SW 1271 (cell line): ENCODE data around the gene STARD6.
"Not testable (repeated sequence)": the region's sequence is repeated elsewhere in the genome, so short reads cannot be mapped to it uniquely, and the experiment has no call there.

ENCODE experiments used
- DNase-seq, 2 experiments: peaks; one replicate each; lab custom pipeline; 2025; lab: John Stamatoyannopoulos, UW

STARD6 gene, protein sequence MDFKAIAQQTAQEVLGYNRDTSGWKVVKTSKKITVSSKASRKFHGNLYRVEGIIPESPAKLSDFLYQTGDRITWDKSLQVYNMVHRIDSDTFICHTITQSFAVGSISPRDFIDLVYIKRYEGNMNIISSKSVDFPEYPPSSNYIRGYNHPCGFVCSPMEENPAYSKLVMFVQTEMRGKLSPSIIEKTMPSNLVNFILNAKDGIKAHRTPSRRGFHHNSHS

DNA sequence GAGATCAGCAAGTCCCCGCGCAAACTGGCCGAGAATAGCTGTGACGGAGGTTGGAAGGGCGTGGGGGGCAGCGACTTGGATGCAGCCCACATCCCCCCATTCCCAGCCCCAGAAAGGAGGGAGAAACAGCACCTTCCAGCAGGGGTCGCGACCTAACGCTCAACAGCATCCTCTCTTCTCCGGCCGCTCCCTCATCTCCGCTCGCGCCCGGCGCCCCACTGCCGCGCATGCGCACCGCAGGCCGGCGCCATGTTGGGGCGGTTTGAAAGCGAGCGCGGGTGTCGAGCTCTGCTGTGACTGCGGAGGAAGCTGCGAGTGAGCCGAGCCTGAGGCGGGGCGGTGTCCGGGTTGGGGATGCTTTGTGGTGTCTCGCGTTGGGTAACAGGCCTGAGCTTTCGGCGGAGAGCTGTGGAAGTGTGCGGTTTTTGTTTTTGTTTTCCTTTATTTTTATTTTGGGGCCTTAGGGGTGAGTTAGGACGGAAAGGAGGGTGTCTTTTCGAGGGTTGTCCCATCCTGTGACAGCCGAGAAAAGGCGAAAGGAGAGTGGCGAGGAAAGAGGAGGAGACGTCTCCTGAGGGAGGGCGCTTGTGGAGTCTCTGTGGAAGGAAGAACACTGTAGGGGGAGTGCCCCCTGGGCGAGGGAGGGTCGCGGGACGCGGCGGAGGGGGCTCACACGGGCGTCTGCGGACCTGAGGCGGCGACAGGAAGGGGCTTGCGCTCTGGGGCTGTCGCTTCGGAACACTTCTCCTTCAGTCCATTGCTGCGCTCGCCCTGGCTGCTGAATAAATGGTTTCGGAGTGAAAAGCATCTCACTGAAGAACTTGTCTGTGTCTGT lies at the start of gene STARD6, which contains the start of gene C18orf54:
STARD6 (minus strand) TSS at position 199 of the 835 bp plus-strand sequence. CDS start 3,285 bp downstream, outside the sequence.
C18orf54 (plus strand) TSS at position 247 of the 835 bp plus-strand sequence. CDS start 2,667 bp downstream, outside the sequence.
- DNase-seq = peak; percentile 76 to 88

DNA sequence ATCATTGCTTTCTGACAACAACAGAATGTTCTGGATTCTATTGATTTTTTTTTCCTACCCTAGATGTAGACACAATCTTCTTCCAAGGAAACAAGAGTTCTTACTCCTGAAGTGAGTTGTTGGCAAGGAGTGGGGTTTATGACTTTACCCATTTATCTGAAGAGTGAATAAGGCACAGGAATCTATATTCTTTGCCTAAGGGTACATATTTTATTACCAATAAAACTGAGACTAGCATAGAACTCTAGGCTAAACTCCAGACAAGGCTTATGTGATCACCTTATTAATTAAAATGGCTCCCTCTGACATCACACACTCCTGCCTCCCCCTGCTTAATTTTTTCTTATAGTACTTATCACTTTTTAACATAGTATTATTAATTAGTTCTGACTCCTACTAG lies 47.6 kb upstream of the STARD6 start:
- no peak for DNase-seq

DNA sequence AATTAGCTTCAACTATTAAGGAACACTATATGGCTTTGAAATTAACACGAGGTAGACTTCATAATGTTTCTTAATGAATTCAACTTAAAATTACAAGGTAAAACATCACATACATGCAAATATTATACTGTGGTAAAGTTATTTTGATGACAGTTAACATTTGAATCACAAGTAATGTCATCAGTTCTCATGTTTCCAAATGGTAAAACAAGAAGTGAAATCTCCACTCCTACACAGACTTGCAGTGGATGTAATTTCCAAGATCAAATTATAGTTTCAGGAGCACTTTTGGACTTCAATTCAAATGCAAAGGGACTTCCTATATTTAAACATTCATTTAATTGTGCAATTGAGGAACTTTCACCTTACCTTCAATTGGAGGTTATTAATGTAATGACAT lies 39.1 kb upstream of the STARD6 start:
- DNase-seq = no peak

DNA sequence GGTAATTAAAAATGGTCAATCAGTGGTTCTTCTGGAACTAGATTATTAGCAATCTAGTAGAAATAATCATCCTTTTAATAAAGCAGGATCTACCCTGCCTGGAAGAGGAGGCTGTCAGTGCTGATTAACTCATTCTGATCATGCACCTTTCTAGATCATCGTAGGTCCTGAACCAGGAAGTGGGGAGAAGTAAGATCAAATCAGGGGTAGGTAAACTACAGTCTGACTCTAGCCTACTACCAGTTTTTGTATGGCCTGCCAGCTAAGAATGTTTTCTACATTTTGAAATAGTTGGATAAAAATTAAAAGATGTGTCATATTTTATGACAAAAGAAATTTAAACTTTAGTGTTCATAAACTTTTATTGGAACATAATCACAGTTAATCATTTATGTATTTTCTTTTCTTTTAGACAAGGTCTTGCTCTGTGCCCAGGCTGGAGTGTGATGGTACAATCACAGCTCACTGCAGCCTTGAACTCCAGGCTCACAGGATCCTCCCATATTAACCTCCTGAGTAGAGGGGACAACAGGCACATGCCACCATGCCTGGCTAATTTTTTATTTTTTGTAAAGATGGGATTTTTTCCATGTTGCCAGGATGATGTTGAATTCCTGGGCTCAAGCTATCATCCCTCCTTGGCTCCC lies 36.1 kb upstream of the STARD6 start:
- no peak for DNase-seq

DNA sequence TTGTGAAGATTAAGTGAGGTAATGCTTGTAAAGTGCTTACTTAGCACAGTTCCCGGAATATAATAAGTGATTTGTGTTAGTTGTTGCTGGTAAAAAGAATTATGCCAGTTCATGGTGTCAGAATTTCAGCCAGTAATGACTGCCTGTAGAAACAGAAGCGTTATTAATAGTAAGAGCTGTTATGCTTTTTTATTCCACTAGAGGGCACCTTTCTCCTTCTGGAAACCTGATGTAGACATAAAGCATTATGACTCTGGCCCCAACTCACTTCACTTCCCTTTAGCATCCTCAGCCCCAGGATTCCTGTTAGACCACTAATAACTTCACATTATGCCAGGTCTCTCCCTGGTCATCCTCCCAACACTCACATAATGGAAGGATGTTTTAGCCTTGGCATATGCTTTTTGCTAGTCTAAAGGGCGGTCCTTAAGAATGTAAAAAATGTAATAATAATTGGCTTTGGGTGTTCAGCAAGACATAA lies 34.9 kb upstream of the STARD6 start:
- DNase-seq = peak; percentile 9 to 80

DNA sequence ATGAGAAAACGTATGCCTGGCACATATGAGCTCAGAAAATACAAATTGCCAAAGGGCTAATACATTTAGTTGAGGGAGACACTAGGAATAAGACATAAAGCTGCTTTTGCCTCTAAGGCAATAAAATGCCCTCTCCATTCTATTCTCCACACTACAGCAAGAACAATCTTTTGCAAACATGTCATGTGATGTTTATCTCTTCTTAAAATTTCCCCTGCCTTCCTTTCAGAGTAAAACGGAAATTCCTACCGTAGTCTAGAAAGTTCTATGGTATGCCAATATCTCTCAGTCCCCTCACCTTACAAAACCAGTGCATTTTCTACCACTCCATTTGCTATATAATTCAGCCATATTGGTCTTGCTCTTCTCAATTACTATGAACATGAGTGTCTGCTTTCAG lies 33.2 kb upstream of the STARD6 start:
- no peak for DNase-seq

DNA sequence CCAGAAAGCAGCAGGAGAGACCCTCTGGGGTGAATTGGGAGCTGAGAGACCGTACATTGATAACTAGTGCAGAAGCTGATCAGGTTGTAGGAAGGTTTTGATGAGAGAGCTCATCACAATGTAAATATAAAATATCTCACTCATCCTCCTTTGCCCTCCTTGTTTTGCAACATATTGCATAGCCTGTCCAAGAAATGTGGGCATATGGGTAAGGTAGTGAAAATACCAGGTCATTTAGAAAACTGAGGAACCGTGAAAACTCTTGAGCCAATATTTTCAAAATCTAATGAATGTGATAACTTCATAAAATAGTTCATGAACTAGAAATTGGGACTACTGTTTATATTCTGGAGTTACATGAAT lies 31.5 kb upstream of the STARD6 start:
- no peak for DNase-seq

DNA sequence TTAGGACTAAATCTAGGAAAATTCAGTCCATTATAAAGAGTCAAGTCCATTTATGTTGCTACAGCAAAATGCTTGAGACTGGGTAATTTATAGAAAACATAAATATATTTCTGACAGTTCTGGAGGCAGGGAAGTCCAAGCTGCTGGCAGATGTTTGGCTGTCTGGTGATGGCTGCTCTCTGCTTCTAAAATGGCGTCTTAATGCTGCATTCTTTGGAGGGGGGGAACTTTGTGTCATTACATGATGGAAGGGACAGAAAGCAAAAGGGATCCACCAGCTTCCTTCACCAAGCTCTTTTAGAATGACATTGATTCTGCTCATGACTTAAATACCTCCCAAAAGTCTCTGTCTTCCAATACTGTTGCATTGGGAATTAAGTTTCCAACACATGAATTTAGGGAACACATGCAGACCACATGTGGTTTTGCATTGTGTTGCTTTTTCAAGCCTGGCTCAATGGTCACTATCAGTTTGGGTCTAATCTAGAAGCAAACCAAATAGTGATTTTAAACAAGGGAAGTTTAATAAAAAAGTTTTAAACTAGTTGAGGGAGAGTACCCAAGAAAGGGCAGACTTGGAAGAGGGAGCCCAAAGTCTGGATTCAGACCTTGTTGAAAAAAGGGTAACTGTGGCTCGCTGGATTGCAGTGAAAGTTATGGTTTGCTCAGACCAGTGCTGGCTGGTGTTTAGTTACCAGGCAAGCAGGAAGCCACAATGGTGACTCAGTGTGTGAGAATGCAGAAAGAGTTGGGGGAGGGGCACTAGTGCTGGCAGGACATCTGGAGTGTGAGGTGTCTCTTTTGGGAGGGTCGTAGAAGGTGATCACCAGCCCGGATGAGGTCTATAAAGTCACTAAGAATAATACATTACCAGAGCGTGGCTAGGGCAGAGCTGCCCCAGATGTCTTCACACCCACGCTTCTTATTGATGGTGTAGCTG lies 30.8 kb upstream of the STARD6 start:
- peak; percentile 55 to 84 for DNase-seq

DNA sequence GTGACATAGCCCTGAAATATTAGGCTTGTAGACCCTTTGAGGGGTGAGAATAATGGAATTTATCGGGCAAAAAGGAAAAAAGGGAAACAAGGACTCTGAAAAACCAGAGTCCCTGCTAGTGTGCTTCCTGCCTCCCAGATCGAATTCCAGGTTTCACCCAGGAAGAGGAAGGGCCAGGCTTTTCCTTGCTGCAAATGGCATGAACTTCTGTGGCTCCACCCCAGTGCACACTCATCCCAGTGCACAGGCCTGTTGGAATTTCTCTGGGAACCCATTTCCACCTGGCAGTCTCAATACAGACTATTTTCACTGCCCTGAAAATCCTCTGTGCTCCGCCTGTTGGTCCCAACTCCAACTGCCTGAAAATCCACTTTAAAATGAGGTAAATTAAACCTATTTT lies 30.0 kb upstream of the STARD6 start:
- DNase-seq = peak in 1 of 2 experiments; percentile 9

DNA sequence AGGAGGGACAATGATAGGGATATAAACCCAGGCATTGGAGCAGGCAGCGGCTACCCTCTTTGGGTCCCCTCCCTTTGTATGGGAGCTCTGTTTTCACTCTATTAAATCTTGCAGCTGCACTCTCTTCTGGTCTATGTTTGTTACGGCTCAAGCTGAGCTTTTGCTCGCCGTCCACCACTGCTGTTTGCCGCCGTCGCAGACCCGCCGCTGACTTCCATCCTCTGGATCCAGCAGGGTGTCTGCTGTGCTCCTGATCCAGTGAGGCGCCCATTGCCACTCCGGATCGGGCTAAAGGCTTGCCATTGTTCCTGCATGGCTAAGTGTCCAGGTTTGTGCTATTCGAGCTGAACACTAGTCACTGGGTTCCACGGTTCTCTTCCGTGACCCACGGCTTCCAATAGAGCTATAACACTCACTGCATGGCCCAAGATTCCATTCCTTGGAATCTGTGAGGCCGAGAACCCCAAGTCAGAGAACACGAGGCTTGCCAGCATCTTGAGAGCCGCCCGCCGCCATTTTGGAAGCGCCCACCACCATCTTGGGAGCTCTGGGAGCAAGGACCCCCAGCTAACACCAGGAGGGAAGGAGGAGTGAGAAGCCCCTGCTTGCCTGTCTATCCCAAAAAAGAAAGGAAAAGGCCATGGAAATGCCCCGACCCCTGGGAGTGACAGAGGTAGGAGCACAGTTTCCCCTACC lies 29.3 kb upstream of the STARD6 start:
- DNase-seq = not testable (repeated sequence)

DNA sequence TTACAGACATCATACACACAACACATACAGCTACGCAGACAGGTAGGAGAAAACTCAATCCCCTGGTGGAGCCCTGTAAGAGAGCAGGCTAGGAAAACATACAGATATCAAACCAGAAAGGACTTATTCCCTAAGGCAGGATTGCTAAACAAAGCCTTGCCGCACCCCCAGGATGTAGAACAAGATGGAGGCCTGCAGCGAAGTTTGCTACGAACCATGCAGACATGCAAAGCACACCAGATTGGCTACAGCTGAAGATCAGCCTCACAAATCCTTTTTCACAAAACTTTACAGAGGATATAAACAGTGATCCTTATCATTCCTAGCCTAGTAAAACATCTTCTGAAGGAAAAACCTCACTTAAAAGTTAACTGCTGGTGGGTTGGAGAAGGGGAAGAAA lies 28.4 kb upstream of the STARD6 start:
- DNase-seq = no peak

DNA sequence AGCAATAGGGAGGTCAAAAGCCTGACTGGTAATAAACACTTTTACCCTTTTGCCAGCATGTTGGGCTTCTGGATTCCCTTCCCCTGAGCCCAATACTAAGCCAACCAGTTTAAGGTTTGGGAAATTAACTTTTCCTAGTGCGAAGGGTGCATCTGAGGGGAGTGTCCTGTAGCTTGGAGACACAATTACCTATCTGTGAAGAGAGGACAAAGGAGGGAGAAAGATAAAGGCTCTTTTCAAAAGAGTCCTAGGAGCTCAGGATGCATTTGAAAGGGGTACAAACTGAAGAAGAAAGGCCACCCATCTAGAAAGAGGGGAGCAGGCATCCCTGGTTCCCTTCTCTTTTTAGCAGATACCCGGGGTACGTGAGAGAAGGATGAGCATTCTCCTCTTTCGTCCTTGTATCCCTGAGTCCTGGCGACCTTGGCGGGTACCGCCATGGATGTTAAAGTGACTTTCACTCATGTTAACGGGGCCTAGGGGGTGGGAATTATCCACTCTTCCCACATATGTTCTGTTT lies 25.1 kb upstream of the STARD6 start:
- no peak for DNase-seq

DNA sequence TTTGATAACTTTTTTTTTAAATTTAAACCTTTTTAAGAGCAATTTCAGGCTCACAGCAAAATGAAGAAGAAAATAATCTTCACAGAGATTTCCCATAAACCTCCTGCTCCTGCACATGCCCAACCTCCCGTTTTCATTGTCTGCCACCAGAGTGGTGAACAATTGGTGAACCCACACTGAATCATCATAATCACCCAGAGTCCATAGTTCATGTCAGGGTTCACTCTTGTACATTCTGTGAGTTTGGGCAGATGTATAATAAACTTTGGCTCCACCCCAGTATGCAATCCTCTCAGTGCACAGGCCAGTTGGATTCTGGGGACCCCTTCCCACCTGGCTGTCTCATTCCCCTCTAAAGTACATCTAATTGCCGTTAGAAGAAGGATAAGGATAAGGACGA lies 24.4 kb upstream of the STARD6 start:
- no peak for DNase-seq

DNA sequence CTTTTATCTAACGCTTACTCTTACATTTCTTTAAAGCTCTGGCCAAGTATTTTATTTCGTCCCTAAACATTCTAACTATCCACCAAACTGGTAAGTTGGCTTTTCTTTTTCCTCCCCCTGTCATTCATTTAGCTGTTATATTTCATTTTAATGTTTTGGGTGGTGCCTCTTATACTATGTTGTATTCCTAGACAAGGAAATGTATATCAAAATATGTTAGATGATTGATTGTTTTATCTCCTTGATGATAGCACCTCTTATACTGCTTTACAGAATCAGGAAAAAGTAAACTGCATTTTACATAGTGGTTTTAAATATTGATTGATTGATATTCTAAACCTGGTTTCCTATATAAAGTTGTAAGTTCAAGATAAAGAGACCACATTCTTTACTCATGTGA lies 24.0 kb upstream of the STARD6 start:
- no peak for DNase-seq

DNA sequence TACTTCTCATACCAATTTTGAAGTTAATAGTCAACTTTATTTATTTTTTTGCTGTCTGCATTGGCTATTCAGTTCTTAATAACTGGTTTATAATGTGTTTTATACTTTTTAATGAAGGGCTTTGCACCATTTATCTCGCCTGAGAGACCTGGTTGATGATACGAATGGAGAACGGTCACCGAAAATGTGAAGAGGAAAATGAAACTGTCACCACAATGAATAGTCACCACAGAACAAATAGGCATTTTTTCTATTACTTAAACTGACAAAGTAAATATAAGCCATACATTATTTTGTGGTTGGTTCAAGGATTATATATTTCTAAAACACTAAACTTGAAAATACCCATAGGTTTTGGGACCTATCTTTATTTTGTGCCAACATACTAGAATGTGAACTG lies 20.4 kb upstream of the STARD6 start:
- no peak for DNase-seq

DNA sequence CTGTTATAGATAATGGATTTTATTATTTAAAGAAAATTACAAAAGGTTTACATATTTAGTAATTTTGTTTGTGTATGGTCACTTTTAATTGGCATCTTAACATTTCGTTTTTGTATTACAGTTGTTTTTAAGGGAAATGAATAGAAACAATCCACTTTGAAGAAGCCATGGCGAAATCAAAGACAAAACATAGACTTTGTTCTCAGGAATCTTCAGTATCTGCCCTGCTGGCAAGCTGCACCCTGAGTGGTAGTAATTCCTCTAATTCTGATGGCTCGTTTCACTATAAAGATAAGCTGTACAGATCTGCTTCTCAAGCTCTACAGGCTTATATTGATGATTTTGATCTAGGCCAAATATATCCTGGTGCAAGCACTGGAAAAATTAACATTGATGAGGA lies 2.7 kb upstream of the STARD6 start:
- DNase-seq = no peak

DNA sequence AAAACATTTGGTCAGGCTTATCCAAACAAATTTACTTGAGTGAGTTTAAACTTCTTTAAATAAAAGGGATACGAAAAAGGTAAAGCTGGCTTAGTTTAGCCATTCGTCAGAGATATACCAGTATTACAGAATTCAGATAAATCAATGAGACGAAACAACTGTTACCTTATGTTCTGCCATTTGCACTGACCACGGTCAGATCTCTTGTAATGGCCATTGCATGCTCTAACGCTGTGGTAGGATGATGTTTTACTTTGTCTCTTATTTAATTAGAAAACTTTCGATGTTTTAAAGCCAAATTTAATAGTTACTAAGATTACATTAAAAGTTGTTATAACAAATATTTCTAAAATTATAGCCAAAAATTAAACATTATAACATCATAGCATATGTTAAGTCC lies 1.6 kb upstream of the STARD6 start:
- DNase-seq = no peak

DNA sequence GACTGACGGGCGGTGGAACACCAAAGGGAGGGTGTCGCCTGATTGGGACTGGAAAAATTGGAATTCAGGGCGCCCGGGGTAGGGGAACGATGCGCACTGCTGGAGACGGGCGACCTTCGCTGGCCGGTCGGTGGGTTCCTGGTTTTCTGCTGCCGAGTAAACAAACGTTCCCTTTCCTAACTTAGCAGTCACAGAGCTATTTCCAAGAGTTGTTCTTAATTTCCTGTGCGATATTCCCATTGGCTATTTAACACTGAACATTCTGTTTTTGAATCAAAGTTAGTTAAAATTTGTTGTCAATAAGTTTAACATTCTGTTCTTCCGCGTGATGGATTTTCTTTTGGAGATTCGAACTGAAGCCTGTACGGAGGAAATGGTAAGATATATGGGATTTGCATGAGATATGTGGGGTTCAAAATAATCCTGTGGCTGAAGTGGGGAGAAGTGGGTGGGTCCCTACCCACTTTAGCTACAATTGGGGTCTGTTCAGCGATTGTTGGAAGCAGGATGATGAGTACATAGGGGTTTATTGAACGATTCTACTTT lies 910 bp upstream of the STARD6 start:
- peak in 1 of 2 experiments; percentile 38 for DNase-seq

DNA sequence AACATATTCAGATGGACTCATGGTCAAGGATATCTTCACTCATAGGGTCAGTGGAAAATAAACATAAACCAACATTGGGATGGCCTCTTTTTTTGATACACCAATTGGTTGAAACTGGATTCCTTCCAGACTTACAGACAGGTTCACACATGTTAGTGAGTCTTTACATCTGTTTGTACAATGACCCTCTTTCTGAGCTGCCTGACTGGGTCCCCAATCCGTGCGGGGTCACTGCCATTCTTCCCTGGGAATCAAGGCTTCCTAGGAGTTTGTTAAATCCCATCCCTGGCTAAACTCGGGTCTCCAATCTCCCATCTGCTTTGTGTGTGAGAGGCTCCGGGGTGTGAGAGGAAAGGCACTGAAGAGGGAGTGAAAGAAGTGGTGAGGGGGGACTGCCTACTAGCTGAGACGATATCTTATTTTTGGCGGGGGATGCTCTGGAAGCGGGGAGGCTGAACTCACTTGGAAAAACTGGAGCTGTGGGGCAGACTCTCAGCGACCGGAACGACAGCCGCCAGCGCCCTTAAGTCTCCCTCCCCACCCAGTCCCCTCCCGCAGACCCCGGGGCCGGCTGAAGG lies 487 bp downstream of the STARD6 start:
- peak in 1 of 2 experiments; percentile 71 for DNase-seq

DNA sequence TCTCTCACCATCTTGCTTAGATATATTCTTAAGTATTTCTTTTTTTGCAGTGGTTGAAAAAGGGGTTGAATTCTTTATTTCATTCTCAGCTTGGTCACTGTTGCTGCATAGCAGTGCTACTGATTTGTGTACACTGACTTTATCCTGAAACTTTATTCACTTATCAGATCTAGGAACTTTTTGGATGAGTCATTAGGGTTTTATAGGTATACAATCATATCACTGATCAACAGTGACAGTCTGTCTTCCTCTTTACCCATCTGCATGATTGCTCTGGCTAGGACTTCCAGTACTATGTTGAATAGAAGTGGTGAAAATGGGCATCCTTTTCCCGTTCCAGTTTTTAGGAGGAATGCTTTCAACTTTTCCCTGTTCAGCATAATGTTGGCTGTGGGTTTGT lies 6.5 kb downstream of the STARD6 start:
- no peak for DNase-seq
